OCI-LY1 (cell line): ENCODE measurements around the gene RNPC3.

Experiments
- EZH2 ChIP-seq: fragments of 200-600 bp; sonication (generic), shearing (Covaris generic); IDR thresholded peaks from 2 replicates; pipeline ENCODE4 v1.8.0; 2017; ENCODE audit warnings: borderline replicate concordance, mixed run types, mild to moderate bottlenecking, antibody characterized with exemption, low read length, moderate library complexity, mixed read lengths
- TF ChIP-seq, protein P1 (sequence below): fragments of 200-600 bp; sonication (generic), shearing (Covaris generic); IDR thresholded peaks from 2 replicates; pipeline ENCODE4 v1.5.1; 2017; ENCODE audit warnings: mild to moderate bottlenecking, antibody characterized with exemption, low read length, moderate library complexity, mixed read lengths

DNA sequence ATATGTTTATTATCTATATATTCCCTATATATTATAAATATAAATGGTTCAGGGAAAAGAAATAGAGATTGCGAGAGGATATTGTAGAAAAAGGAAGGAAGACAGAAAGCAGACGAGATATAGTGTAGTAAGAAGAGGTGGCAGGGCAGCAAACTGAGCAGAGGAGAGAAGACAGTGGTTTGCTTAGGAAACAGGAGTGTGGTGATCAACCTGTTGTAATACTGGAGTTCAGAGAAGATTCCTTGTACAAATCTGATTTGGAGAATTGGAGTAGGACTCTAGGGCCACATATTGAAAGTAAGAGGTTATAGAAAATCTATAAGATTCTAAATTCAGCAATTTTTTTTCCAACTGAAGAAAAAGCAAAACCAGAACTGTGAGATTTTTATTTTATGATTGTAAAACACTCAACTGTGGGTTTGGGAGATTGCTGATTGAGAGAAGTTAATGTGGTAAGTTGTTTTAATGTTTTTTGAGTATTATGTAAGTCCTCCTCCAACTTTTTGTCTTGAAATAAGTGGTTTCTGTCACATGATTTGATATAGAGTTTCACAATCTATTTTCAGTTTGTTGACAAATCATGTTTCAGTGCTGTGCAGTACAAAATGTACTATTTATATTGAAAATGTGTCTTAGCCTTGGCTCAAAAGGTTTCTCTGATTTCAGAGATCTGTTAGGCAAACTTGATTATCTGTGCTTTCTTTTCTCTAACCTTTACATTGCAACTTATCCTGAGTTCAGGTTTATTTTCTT, 36.3 kb downstream of the RNPC3 start:
- TF ChIP-seq, protein P1, sequence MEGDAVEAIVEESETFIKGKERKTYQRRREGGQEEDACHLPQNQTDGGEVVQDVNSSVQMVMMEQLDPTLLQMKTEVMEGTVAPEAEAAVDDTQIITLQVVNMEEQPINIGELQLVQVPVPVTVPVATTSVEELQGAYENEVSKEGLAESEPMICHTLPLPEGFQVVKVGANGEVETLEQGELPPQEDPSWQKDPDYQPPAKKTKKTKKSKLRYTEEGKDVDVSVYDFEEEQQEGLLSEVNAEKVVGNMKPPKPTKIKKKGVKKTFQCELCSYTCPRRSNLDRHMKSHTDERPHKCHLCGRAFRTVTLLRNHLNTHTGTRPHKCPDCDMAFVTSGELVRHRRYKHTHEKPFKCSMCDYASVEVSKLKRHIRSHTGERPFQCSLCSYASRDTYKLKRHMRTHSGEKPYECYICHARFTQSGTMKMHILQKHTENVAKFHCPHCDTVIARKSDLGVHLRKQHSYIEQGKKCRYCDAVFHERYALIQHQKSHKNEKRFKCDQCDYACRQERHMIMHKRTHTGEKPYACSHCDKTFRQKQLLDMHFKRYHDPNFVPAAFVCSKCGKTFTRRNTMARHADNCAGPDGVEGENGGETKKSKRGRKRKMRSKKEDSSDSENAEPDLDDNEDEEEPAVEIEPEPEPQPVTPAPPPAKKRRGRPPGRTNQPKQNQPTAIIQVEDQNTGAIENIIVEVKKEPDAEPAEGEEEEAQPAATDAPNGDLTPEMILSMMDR: no peak
- no peak for TF ChIP-seq EZH2
